T47D (cell line): ENCODE measurements around the gene XDH.

Experiments
- DNase-seq, 2 experiments: peaks; one replicate each; pipeline versions ENCODE4 v3.0.0 to v3.0.0-alpha.2; 2011 to 2012; ENCODE audit warnings: low read depth in 1 of 2, low spot score in 1 of 2
- JUND ChIP-seq: IDR thresholded peaks from 2 replicates; pipeline ENCODE4 v1.6.1; 2012; ENCODE audit warnings: low read depth
- in situ Hi-C: cut with HindIII; loops from 2 replicates; pipeline ENCODE4 v1.10.0; 2016; ENCODE audit warnings: low sequenced_read_pairs, low pct_unique_long_range_greater_than_20kb

XDH gene

DNA sequence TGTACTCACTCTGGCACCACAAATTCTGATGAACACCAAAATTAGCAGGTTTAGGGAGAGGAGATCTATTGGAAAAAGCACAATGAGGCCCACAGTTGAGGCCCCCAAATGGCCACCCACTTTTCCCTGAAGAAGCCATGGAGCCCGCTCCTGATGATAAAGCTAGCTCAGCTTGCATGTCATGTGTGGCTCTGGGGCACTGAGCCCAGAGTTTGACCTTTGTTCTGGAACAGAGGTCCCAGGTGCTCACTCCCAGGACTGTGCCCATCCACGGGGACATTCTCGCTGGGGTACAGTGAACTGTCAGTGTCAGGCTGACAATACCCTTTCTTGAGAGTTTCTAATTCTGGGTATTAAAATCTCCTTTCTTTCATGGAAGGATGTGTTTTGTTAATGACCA lies 36.2 kb downstream of the XDH start:
- TF ChIP-seq JUND, result no peak
- DNase-seq, result no peak
- in situ Hi-C loops, result no loop called here

GRCh38 chr2:31373127-31373526 lies 41.4 kb downstream of the XDH start:
- TF ChIP-seq JUND, result no peak
- in situ Hi-C loops, result no loop called here

DNA sequence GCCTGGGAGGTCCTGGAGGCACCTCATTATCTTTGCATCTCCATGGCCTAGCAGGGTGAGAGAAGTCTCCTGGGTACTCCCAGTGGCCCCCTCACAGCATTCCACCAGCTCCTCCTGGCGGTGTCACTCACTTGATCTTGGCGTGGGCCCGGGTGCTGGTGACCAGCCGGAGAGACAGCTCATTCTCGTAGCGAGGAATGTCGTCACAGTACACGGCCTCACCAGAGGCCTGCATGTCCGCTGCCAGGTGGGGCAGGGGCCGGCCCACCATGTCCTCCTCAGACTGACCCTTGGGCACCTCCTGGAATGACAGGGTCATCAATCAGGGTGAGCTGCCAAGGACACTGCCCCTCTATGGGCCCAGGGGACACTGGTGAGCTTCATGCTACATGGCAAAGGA lies 42.4 kb downstream of the XDH start:
- TF ChIP-seq JUND, result no peak
- in situ Hi-C loops, result no loop called here
- no peak for DNase-seq

More at GRCh38 chr2:31373127-31373526, 41.4 kb downstream of the XDH start:
- no peak for DNase-seq

- TF ChIP-seq JUND, result no peak
- in situ Hi-C loops, result no loop called here
- no peak for DNase-seq
Observed at GRCh38 chr2:31371691-31372090, 42.9 kb downstream of the XDH start.

- no peak for TF ChIP-seq JUND
- no peak for DNase-seq
- in situ Hi-C loops, result no loop called here
Observed at GRCh38 chr2:31366733-31367132, 47.8 kb downstream of the XDH start.

GRCh38 chr2:31365834-31366505 lies 48.6 kb downstream of the XDH start:
- in situ Hi-C loops, result no loop called here
- no peak for DNase-seq
- no peak for TF ChIP-seq JUND

DNA sequence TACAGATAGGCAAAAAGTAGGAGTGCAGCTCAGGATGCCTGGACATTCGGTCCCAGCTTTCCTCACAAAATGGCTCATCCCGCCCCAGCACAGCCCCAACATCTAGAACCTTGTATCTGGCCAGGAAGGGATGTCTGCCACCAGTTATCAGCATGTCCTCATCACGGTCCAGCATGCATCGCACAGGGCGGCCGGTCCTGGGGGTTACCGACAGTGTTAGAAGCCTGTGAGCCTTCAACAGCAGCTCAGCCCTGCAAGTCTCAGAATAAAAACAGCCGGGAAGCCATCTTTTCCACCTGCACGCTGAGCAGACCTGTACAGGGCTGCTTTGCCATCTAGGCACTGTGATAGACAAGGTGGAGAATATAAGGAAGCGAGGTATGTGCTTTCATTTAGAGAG lies 49.2 kb downstream of the XDH start:
- no peak for TF ChIP-seq JUND
- no peak for DNase-seq
- in situ Hi-C loops, result no loop called here

GRCh38 chr2:31363956-31364750 lies 50.4 kb downstream of the XDH start:
- no peak for TF ChIP-seq JUND
- no peak for DNase-seq
- in situ Hi-C loops, result no loop called here

- DNase-seq, result no peak
- in situ Hi-C loops, result no loop called here
- no peak for TF ChIP-seq JUND
Observed at GRCh38 chr2:31362581-31362980, 52.0 kb downstream of the XDH start.

DNA sequence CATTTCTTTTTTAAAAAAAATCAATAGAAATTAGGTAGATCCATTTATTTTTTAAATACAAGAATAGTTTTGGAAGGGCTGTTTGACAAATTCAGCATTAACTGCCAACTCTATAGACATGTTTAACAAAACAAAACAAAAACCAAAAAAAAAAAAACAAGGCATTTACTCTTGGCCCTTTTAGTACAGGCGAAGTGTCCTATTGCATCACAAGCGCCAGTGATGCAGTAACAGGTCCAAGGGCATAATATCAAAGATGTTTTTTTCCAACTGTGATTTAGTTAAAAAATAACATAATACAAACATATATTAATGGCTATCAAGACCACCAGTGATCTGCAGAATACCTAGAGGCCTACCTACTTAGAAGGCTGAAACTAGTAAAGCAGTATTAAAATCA lies 55.3 kb downstream of the XDH start:
- no peak for TF ChIP-seq JUND
- DNase-seq, result no peak
- in situ Hi-C loops, result no loop called here

GRCh38 chr2:31354837-31355236 lies 59.7 kb downstream of the XDH start:
- in situ Hi-C loops, result no loop called here
- peak; percentile 4 to 31 for DNase-seq
- TF ChIP-seq JUND, result no peak

DNA sequence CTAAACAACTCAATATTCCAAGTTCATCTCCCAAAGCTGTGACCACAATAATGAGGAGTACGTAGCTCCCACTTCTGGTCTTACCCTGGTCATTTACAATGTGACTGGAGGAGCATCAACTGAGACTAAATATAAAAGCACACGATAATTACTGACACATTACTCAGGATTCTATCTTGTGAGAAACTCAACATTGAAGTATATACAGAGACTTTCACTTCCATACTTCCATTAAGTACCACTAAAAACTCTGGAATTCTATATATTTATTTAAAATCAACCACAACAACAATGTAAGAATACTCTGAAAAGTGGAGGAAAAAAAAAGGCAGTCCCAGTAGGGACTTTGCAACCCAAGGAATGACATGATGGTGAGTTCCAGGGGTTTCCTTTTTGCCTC lies 61.4 kb downstream of the XDH start:
- TF ChIP-seq JUND, result no peak
- no peak for DNase-seq
- in situ Hi-C loops, result no loop called here

DNA sequence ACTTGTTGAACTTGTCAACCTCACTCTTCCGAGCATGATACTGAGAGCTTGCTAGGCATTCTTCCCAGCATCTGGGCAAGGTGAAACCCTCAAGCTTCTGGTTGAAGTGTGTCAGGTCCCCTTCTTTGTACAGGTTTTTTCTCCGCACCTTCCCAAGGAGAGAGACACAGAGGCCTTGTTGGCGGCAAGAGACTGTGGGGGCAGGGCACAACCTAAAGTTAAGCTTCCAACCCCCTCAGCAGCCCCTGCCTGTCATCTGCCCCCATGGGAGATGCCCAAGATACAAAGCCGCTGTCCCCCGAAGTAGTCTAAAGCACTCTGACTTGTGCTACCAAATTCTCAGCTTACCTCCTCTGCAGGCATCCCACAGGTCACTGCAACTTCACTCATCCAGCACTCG lies 64.9 kb downstream of the XDH start:
- in situ Hi-C loops, result no loop called here
- TF ChIP-seq JUND, result no peak
- DNase-seq, result no peak
